NCI-H2227 (cell line): ENCODE data around the gene C1orf167.

Experiments used
- DNase-seq: peaks from one replicate; lab custom pipeline; 2025; ENCODE audit not compliant: unreplicated experiment; lab: John Stamatoyannopoulos, UW

Gene C1orf167

GRCh38 chr1:11833497-11833896 is 71.5 kb downstream of the C1orf167 start:
- no peak for DNase-seq

GRCh38 chr1:11833900-11834299 is 71.9 kb downstream of the C1orf167 start:
- no peak for DNase-seq

- DNase-seq, result no peak
Measured at GRCh38 chr1:11835441-11836225, 73.6 kb downstream of the C1orf167 start.

GRCh38 chr1:11836955-11837766 is 75.2 kb downstream of the C1orf167 start:
- no peak for DNase-seq

- DNase-seq, result no peak
Measured at GRCh38 chr1:11837767-11838348, 75.9 kb downstream of the C1orf167 start.

- DNase-seq, result peak; percentile 76
Measured at GRCh38 chr1:11838349-11839272, 76.6 kb downstream of the C1orf167 start.
